ENCODE results near the gene OPCML.

GRCh38 chr11:132540581-132540980, 991.7 kb downstream of the OPCML start:
- TF ChIP-seq POLR2A (IDR thresholded peaks at IDR 0.05) (no peak), CTCF (IDR thresholded peaks at IDR 0.05) (no peak)

Data from lower leg skin (tissue), 3 donors.